Measurements from ENCODE around the gene RBM39.
"Not testable (repeated sequence)": the region's sequence is repeated elsewhere in the genome, so short reads cannot be mapped to it uniquely, and the experiment has no call there.

DNA sequence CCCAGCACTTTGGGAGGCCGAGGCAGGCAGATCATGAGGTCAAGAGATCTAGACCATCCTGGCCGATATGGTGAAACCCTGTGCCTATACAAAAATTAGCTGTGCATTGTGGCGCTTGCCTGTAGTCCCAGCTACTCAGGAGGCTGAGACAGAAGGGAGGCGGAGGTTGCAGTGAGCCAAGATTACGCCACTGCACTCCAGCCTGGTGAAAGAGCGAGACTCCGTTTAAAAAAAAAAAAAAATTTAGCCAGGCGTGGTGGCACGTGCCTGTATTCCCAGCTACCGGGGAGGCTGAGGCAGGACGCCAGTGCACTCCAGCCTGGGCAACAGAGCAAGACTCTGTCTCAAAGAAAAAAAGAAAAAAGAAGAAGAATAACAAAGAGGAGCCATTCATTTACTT, 19.5 kb upstream of the RBM39 start:
- TF ChIP-seq POLR2A (IDR thresholded peaks at IDR 0.05) = not testable (repeated sequence)
- TF ChIP-seq, protein P1, sequence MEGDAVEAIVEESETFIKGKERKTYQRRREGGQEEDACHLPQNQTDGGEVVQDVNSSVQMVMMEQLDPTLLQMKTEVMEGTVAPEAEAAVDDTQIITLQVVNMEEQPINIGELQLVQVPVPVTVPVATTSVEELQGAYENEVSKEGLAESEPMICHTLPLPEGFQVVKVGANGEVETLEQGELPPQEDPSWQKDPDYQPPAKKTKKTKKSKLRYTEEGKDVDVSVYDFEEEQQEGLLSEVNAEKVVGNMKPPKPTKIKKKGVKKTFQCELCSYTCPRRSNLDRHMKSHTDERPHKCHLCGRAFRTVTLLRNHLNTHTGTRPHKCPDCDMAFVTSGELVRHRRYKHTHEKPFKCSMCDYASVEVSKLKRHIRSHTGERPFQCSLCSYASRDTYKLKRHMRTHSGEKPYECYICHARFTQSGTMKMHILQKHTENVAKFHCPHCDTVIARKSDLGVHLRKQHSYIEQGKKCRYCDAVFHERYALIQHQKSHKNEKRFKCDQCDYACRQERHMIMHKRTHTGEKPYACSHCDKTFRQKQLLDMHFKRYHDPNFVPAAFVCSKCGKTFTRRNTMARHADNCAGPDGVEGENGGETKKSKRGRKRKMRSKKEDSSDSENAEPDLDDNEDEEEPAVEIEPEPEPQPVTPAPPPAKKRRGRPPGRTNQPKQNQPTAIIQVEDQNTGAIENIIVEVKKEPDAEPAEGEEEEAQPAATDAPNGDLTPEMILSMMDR (IDR thresholded peaks at IDR 0.05) = not testable (repeated sequence)
